Body of pancreas (tissue), 4 donors: Measurements from ENCODE around the gene LFNG. TPM values are rescaled to one million over a fixed set of nuclear protein-coding genes. Genes with fewer than 3 reads are reported as not detected.

Experiments used
- ATAC-seq: fragments of 150-250 bp; one replicate; pipeline ENCODE4 v1.9.1; 2016
- DNase-seq, 4 donors: peaks; one replicate each; pipeline ENCODE4 v3.0.0-alpha.2; 2019
- H3K27ac ChIP-seq, 4 donors: fragments of 200-600 bp; sonication (generic); 1 replicate in 3 of 4; 2 replicates in 1 of 4; pipeline versions ENCODE4 v1.5.1 to v1.6.1; 2016 to 2019; ENCODE audit warnings: mild to moderate bottlenecking in 1 of 4, mixed read lengths in 1 of 4, moderate library complexity in 1 of 4
- H3K27me3 ChIP-seq, 2 donors: fragments of 200-600 bp; sonication (generic); one replicate each; pipeline ENCODE4 v1.6.0; 2016; ENCODE audit warnings: mild to moderate bottlenecking in 1 of 2
- H3K36me3 ChIP-seq, 2 donors: fragments of 200-600 bp; sonication (generic); replicated peaks in 1 of 2; 2 replicates each; pipeline ENCODE4 v1.5.1; 2016; ENCODE audit warnings: low read depth in 2 of 2; ENCODE audit not compliant: insufficient read depth in 1 of 2
- H3K4me1 ChIP-seq: fragments of 200-600 bp; sonication (generic); one replicate; pipeline ENCODE4 v1.6.0; 2016
- H3K4me3 ChIP-seq, 2 donors: fragments of 200-600 bp; sonication (generic); 1 replicate in 1 of 2; 2 replicates in 1 of 2; pipeline ENCODE4 v1.5.1; 2016 to 2019
- H3K9me3 ChIP-seq, 3 donors: fragments of 200-600 bp; sonication (generic); 1 replicate in 2 of 3; 2 replicates in 1 of 3; pipeline ENCODE4 v1.5.1; 2016
- POLR2A ChIP-seq, 3 donors: fragments of 450-650 bp; IDR thresholded peaks; one replicate each; pipeline ENCODE4 v1.6.1; 2016; ENCODE audit warnings: antibody characterized with exemption in 3 of 3, mild to moderate bottlenecking in 2 of 3
- WGBS, 2 donors: methylation state at CpG; one replicate each; pipeline ENCODE4 v1.1.5; 2017; 5-methylcytosine and 5-hydroxymethylcytosine counted together
- intact Hi-C: fragments of 100-400 bp; cut with DNase I; formaldehyde crosslinking; loops from one replicate; pipeline ENCODE4 v1.15.1; 2023
- microRNA-seq, 2 donors: library from miRNA; unstranded; fragments of <30 nt; microRNA quantifications; one replicate each; pipeline ENCODE4, GENCODE V29; 2016; ENCODE audit warnings: borderline number of aligned reads in 2 of 2, borderline replicate concordance in 2 of 2
- small RNA-seq: library from RNA; depleted of rRNA; stranded (forward); fragments of <200 nt; gene quantifications from one replicate; pipeline ENCODE3, GENCODE V24; 2016
- total RNA-seq, 2 donors: library from RNA; depleted of rRNA; stranded (reverse); fragments of >200 nt; gene quantifications; one replicate each; pipeline ENCODE4 v1.1.0, GENCODE V29; 2016
- TF ChIP-seq, protein P1 (sequence below), 7 experiments: fragments of 450-650 bp in 4 of 7; fragments of 200-600 bp in 3 of 7; sonication (generic) in 3 of 7; IDR thresholded peaks; one replicate each; pipeline ENCODE4 v1.5.1; 2016 to 2019; ENCODE audit warnings: antibody characterized with exemption in 7 of 7

The LFNG gene
- total RNA-seq, 2 donors from 2014 or later: 47.8 to 142 TPM

DNA sequence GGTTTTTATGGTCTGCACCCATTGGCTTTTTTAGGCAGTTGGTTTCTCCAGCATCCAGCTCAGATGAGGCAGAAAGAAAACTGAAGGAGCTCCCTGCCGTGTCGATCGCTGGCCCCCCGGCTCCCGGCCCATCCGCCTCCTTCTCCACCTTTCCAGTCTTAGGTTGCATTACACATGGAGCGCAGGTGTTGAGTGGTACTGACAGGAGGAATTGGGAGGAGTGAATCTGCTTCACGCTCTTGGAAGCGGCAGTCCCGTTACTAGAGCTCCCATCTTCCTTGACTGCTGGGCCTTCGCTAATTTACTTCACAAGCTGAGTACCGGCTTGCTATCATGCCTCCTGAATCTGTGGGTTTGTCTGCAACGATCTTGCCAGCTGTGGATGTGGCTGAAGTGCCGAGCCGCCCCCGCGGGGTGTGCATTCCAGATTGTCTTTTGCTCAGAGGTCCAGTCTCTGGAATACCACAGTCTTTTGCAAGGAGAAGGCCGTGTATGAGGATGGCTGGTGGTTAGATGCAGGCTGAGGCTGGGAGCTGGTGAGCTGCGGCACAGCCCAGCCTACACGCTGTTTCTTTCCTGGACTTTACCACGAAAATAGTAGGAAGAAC is 56.3 kb downstream of the LFNG start:
- no peaks in the 10 kb centered on the region for H3K27me3 ChIP-seq
- peaks cover 10% of the 10 kb centered on the region for H3K4me1 ChIP-seq
- H3K9me3 ChIP-seq: no peaks in the 10 kb centered on the region
- no peak for TF ChIP-seq POLR2A (IDR thresholded peaks at IDR 0.05)
- TF ChIP-seq, protein P1, sequence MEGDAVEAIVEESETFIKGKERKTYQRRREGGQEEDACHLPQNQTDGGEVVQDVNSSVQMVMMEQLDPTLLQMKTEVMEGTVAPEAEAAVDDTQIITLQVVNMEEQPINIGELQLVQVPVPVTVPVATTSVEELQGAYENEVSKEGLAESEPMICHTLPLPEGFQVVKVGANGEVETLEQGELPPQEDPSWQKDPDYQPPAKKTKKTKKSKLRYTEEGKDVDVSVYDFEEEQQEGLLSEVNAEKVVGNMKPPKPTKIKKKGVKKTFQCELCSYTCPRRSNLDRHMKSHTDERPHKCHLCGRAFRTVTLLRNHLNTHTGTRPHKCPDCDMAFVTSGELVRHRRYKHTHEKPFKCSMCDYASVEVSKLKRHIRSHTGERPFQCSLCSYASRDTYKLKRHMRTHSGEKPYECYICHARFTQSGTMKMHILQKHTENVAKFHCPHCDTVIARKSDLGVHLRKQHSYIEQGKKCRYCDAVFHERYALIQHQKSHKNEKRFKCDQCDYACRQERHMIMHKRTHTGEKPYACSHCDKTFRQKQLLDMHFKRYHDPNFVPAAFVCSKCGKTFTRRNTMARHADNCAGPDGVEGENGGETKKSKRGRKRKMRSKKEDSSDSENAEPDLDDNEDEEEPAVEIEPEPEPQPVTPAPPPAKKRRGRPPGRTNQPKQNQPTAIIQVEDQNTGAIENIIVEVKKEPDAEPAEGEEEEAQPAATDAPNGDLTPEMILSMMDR (IDR thresholded peaks at IDR 0.05): no peak
- DNase-seq: no peak
- no peak overlapping the region for H3K4me3 ChIP-seq
- H3K27ac ChIP-seq: no peak overlapping the region
- no peak for ATAC-seq
- intact Hi-C loops: no loop called here
- WGBS, 2 donors: 89 to 93% methylated on average over 21 of the region's 21 CpGs
- peaks cover 0 to 8% of the 10 kb centered on the region in 2 donors for H3K36me3 ChIP-seq

DNA sequence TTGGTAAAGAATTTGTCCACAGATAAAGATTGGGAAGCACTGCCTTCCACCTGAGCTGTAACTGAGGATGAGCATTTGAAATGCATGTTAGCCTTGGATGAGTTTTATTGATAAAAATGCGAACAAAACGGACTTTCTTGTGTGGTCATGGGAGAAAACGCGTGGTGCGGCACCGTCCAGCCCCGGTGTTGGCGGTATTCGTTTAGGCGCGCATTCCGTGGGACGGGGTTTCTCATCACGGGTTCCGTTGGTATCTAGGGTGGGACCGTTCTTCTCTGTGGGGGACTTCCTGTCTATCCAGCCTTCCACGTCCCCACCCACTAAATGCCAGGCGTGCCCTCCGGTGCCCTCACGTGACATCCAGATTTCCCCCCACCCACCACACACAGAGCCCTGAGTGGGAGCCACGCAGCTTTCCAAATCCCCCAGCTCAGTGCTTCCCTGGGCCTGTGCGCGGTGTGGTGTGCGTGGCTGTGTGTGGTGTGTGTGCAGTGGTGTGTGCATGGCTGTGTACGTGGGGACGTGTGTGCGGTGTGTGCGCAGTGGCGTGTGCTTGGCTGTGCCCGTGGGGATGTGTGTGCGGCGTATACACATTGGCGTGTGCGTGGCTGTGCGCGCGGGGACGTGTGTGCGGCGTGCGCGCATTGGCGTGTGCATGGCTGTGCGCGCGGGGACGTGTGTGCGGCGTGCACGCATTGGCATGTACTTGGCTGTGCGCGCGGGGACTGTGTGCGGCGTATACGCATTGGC is 57.3 kb downstream of the LFNG start:
- H3K36me3 ChIP-seq: peaks cover 0 to 8% of the 10 kb centered on the region in 2 donors
- no peak overlapping the region for H3K27ac ChIP-seq
- H3K9me3 ChIP-seq: no peaks in the 10 kb centered on the region
- TF ChIP-seq POLR2A (IDR thresholded peaks at IDR 0.05): no peak
- TF ChIP-seq, protein P1 (IDR thresholded peaks at IDR 0.05): no peak
- 89 to 90% methylated on average over 53 to 56 of the region's 56 CpGs for WGBS, 2 donors
- H3K27me3 ChIP-seq: no peaks in the 10 kb centered on the region
- H3K4me1 ChIP-seq: peaks cover 4% of the 10 kb centered on the region
- no peak for DNase-seq
- no peak for ATAC-seq
- no peak overlapping the region for H3K4me3 ChIP-seq
- intact Hi-C loops: no loop called here

Small RNA genes within 50 kb of the gene (microRNA-seq; reads per million reads assigned to microRNA genes)
- 0 reads per million in 2 donors for gene MIR4648

Small RNA genes within 50 kb of the gene (small RNA-seq; reads per million reads assigned to genes)
- gene MIR4648: 4.0 reads per million, percentile 84 among the genes with 10 or more reads in this experiment

Other genes starting within 250 kb of the LFNG start
- gene SNX8, start 205.3 kb upstream of the LFNG start, total RNA-seq: 1 to 10 TPM; 5.3 to 6.2 TPM
- gene EIF3B, start 164.9 kb upstream of the LFNG start, total RNA-seq: 100 to 1,000 TPM in 1 of 2 donors, 10 to 100 TPM in 1; 87.2 to 232 TPM
- 10 to 100 TPM in 1 of 2 donors, 1 to 10 TPM in 1; 4.7 to 11.2 TPM for gene CHST12, start 116.2 kb upstream of the LFNG start, total RNA-seq
- gene GRIFIN, start 43.4 kb upstream of the LFNG start, total RNA-seq: not detected
- gene BRAT1, start 35.8 kb downstream of the LFNG start, total RNA-seq: 10 to 100 TPM; 36.6 to 46.8 TPM
- gene IQCE, start 39.2 kb downstream of the LFNG start, total RNA-seq: 10 to 100 TPM in 1 of 2 donors, 1 to 10 TPM in 1; 7.8 to 73.2 TPM
- gene TTYH3, start 112.2 kb downstream of the LFNG start, total RNA-seq: 10 to 100 TPM; 11.2 to 32.0 TPM
- not detected for gene AMZ1, start 168.4 kb downstream of the LFNG start, total RNA-seq